H1 (cell line): ENCODE data around the gene CAP2. TPM values are rescaled to one million over a fixed set of nuclear protein-coding genes. Genes with fewer than 3 reads are reported as not detected.

Source experiments
- CBX8 ChIP-seq: fragments of 300-800, 300-1000 bp; sonication (generic); IDR thresholded peaks from 2 replicates; pipeline ENCODE4 v1.7.1; 2016; ENCODE audit warnings: low read depth, low read length, borderline replicate concordance
- E2F6 ChIP-seq: IDR thresholded peaks from 2 replicates; pipeline ENCODE4 v1.6.1; 2012; ENCODE audit warnings: inconsistent platforms
- HDAC2 ChIP-seq, 2 experiments: fragments of 300-600 bp in 1 of 2; sonication (generic) in 1 of 2; IDR thresholded peaks; 2 replicates each; pipeline ENCODE4 v1.6.1; 2011 to 2012; ENCODE audit warnings: low read depth in 2 of 2, low read length in 2 of 2, mild to moderate bottlenecking in 2 of 2, moderate library complexity in 2 of 2, borderline replicate concordance in 1 of 2, inconsistent platforms in 1 of 2
- NRF1 ChIP-seq: IDR thresholded peaks from 2 replicates; pipeline ENCODE4 v1.6.1; 2011; ENCODE audit warnings: mild to moderate bottlenecking, low read depth, low read length, improper control_type of control experiment
- PHF8 ChIP-seq: fragments of 200-600 bp; sonication (generic); conservative IDR thresholded peaks from 2 replicates; pipeline ENCODE4 v1.7.1; 2012; ENCODE audit warnings: low read depth, mild to moderate bottlenecking, inconsistent platforms, low read length, moderate library complexity
- RNF2 ChIP-seq: fragments of 200-900, 300-1000 bp; sonication (generic); IDR thresholded peaks from 2 replicates; pipeline ENCODE4 v1.7.1; 2016; ENCODE audit warnings: borderline replicate concordance, low read depth, mild to moderate bottlenecking, antibody characterized with exemption, low read length; ENCODE audit not compliant: poor library complexity, severe bottlenecking; ENCODE audit errors: missing control alignments
- SP1 ChIP-seq: IDR thresholded peaks from 2 replicates; pipeline ENCODE4 v1.6.1; 2011; ENCODE audit warnings: low read depth, low read length
- SP2 ChIP-seq: IDR thresholded peaks from 2 replicates; pipeline ENCODE4 v1.6.1; 2012; ENCODE audit warnings: mild to moderate bottlenecking, low read length, inconsistent platforms
- SP4 ChIP-seq: IDR thresholded peaks from 2 replicates; pipeline ENCODE4 v1.6.1; 2012; ENCODE audit warnings: low read length, inconsistent platforms
- polyA plus RNA-seq, 7 experiments: library from polyadenylated mRNA; depleted of rRNA in 3 of 7; stranded (reverse) in 5 of 7; unstranded in 2 of 7; fragments of >200 nt in 5 of 7; fragments of 200-250 nt in 2 of 7; gene quantifications; 1 replicate in 5 of 7; 2 replicates in 1 of 7; 4 replicates in 1 of 7; pipeline versions ENCODE4 v1.2.1 to v1.2.3, GENCODE V29; 2011 to 2013; ENCODE audit warnings: missing spikeins in 2 of 7, mixed read lengths in 2 of 7
- total RNA-seq: library from RNA; stranded (reverse); fragmentation: NEBNext Ultra II Directional; extraction: Animal tissue kit (Norgen Biotek cat#: 25700); gene quantifications from 2 replicates; pipeline ENCODE4 v1.2.1, GENCODE V29; 2021

CAP2 gene
- total and polyA plus RNA-seq, 2 of the 8 experiments (the other 6 are each of a cell fraction or from before 2014, with no cell fraction given) = 7.2 to 10.0 TPM

DNA sequence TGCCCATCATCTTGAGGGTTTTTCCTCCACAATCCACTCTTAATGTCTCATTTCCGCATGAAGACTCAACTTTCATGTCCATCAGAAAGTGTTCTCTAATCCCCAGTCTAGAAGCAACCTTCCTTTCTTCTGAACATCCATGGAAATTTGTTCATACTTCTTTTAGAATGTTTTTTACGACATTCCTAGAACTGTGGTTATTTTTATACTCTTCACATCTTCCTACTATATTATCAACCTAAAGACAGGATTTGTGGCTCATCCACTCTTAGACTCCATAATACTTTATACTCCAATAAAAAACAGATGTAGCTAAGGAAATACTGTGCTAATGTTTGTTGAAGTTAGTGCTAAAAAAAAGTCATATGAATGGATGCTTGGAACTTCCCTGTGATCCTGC, 1.4 kb upstream of the CAP2 start (continued):
- TF ChIP-seq RNF2 (no peak), SP1 (no peak), PHF8 (no peak), SP2 (no peak), HDAC2 (IDR thresholded peaks at IDR 0.05; ENCODE audit: borderline replicate concordance in 1 of 2, low read depth in 2 of 2, low read length in 2 of 2) (no peak), SP4 (no peak), CBX8 (no peak), E2F6 (no peak), NRF1 (no peak)
